SK-N-DZ (cell line): ENCODE measurements around the gene NPDC1. TPM values are rescaled to one million over a fixed set of nuclear protein-coding genes. Genes with fewer than 3 reads are reported as not detected.

Experiments used
- DNase-seq: peaks from one replicate; pipeline ENCODE4 v3.0.0-alpha.2; 2015; ENCODE audit warnings: low spot score
- polyA plus RNA-seq, 2 experiments: library from polyadenylated mRNA; depleted of rRNA; stranded (reverse); fragments of >200 nt; gene quantifications; 2 replicates each; pipeline ENCODE4 v1.2.3, GENCODE V29; 2014

Gene NPDC1
- 34.3 and 47.9 TPM in 2 replicates for polyA plus RNA-seq (2014; cell fraction: cytosol; rRNA removed)
- 420 and 583 TPM in 2 replicates for polyA plus RNA-seq (2014; cell fraction: nucleus; rRNA removed)

GRCh38 chr9:137046088-137046787 lies at the start of gene NPDC1:
NPDC1 (minus strand) TSS chr9:137046177; CDS start chr9:137045989, 188 bp downstream.
- DNase-seq = peak; percentile 78

GRCh38 chr9:137089232-137089947 lies 43.4 kb upstream of the NPDC1 start:
- no peak for DNase-seq

GRCh38 chr9:137088121-137088520 lies 42.1 kb upstream of the NPDC1 start:
- DNase-seq = no peak

- DNase-seq = no peak
Measured at GRCh38 chr9:137087409-137087925, 41.5 kb upstream of the NPDC1 start.

GRCh38 chr9:137086531-137087408 lies 40.8 kb upstream of the NPDC1 start, which contains the start of gene MAN1B1:
MAN1B1 (plus strand) TSS chr9:137086985; CDS start chr9:137087000, 15 bp downstream.
- peak; percentile 99 for DNase-seq

- no peak for DNase-seq
Measured at GRCh38 chr9:137085920-137086530, 40.0 kb upstream of the NPDC1 start.

GRCh38 chr9:137084526-137084925 lies 38.5 kb upstream of the NPDC1 start:
- DNase-seq = no peak

GRCh38 chr9:137083394-137084004 lies 37.5 kb upstream of the NPDC1 start:
- DNase-seq = no peak

GRCh38 chr9:137082925-137083290 lies 36.9 kb upstream of the NPDC1 start:
- DNase-seq = no peak

- no peak for DNase-seq
Measured at GRCh38 chr9:137082222-137082924, 36.4 kb upstream of the NPDC1 start.

GRCh38 chr9:137080260-137081122 lies 34.5 kb upstream of the NPDC1 start:
- DNase-seq = no peak

GRCh38 chr9:137079401-137079787 lies 33.4 kb upstream of the NPDC1 start:
- DNase-seq = no peak

- DNase-seq = no peak
Measured at GRCh38 chr9:137078701-137079400, 32.9 kb upstream of the NPDC1 start.

GRCh38 chr9:137077758-137078693 lies 32.0 kb upstream of the NPDC1 start:
- no peak for DNase-seq

- DNase-seq = no peak
Measured at GRCh38 chr9:137077010-137077747, 31.2 kb upstream of the NPDC1 start, which contains the start of gene UAP1L1. UAP1L1 (plus strand) TSS chr9:137077517; CDS start chr9:137077533, 16 bp downstream.

- DNase-seq = no peak
Measured at GRCh38 chr9:137076636-137077009, 30.6 kb upstream of the NPDC1 start.
